Activated naive CD4-positive, alpha-beta T cell treated with anti-CD3 and anti-CD28 coated beads, Interleukin-2, amount 10 ng/mL, durations not matched to agents 7 days and 5 days (primary cell): ENCODE data around the gene HEPHL1.
"Not testable (repeated sequence)": the region's sequence is repeated elsewhere in the genome, so short reads cannot be mapped to it uniquely, and the experiment has no call there.

Experiments
- CTCF ChIA-PET: fragments of 350-600 bp; sonication (Branson Sonifier 250); formaldehyde crosslinking; loops from one replicate; lab custom pipeline; 2021; ENCODE audit warnings: antibody characterized with exemption; lab: Charles Lee
- DNase-seq: peaks from one replicate; pipeline ENCODE4 v3.0.0-alpha.2; 2020
- H3K27ac Mint-ChIP-seq: one replicate; pipeline ENCODE4 v1.8.0; 2021; ENCODE audit warnings: mild to moderate bottlenecking, moderate library complexity, mixed read lengths
- H3K27me3 Mint-ChIP-seq: one replicate; pipeline ENCODE4 v1.8.0; 2021; ENCODE audit warnings: mild to moderate bottlenecking, mixed read lengths
- H3K36me3 Mint-ChIP-seq: one replicate; pipeline ENCODE4 v1.8.0; 2021; ENCODE audit warnings: mixed read lengths
- H3K4me1 Mint-ChIP-seq: one replicate; pipeline ENCODE4 v1.8.0; 2021; ENCODE audit warnings: mixed read lengths
- H3K4me3 Mint-ChIP-seq: one replicate; pipeline ENCODE4 v1.8.0; 2021; ENCODE audit warnings: mild to moderate bottlenecking, moderate library complexity, mixed read lengths
- H3K9me3 Mint-ChIP-seq: one replicate; pipeline ENCODE4 v1.8.0; 2021; ENCODE audit warnings: mixed read lengths

Gene HEPHL1

DNA sequence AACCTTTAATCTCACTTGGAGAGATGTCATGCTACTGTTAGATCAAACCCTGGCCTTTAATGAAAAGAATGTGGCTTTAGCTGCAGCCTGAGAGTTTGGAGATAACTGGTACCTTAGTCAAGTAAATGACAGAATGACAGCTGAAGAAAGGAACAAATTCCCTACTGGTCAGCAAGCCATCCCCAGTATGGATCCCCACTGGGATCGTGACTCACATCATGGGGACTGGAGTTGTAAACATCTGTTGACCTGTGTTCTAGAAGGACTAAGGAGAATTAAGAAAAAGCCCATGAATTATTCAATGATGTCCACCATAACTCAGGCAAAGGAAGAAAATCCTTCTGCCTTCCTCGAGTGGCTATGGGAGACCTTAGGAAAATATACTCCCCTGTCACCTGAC lies 99.4 kb downstream of the HEPHL1 start:
- CTCF ChIA-PET, H3K27ac Mint-ChIP-seq, H3K36me3 Mint-ChIP-seq, H3K4me1 Mint-ChIP-seq, H3K4me3 Mint-ChIP-seq, DNase-seq, H3K27me3 Mint-ChIP-seq, H3K9me3 Mint-ChIP-seq: not testable (repeated sequence)

DNA sequence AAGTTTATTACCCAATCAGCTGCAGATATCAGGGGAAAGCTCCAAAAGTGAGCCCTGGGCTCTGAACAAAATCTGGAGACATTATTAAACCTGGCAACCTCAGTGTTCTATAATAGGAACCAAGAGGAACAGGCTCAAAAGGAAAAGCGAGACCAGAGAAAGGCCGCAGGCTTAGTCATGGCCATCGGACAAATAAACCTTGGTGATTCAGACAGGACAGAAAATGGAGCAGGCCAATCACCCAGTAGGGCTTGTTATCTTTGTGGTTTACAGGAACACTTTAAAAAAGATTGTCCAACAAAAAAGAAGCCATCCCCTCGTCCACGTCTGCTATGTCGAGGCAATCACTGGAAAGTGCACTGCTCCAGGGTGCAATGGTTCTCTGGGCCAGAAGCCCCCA lies 99.8 kb downstream of the HEPHL1 start:
- CTCF ChIA-PET: no interaction called here
- Mint-ChIP-seq H3K9me3 (peaks cover 6% of the 10 kb centered on the region), H3K27me3 (no peaks in the 10 kb centered on the region), H3K4me1 (no peaks in the 10 kb centered on the region), H3K36me3 (no peaks in the 10 kb centered on the region), H3K4me3 (no peak overlapping the region), H3K27ac (no peak overlapping the region)
- DNase-seq: no peak

DNA sequence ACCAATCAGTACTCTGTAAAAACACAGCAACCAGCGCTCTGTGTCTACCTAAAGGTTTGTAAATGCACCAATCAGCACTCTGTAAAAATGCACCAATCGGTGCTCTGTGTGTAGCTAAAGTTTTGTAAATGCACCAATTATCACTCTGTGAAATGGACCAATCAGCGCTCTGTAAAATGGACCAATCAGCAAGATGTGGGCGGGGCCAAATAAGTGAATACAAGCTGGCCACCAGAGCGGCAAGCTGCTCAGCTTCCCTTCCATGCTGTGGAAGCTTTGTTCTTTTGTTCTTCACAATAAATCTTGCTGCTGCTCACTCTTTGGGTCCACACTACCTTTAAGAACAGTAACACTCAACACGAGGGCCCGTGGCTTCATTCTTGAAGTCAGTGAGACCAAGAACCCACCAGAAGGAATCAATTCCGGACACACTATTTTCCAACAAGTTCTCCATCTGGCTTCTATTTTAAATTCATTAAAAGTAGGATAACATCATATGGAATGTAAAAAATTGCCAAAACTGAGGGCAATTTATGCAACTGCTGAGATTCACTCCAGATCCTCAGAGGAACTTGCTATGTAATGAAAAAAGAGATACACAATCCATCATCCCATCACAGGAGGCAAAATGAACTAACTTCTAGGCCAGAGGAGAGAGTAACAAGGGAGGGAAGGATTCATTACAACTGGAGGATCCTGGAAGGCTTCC lies 104.4 kb downstream of the HEPHL1 start:
- Mint-ChIP-seq H3K27me3 (peaks cover 4% of the 10 kb centered on the region), H3K9me3 (peaks cover 6% of the 10 kb centered on the region), H3K36me3 (no peaks in the 10 kb centered on the region), H3K4me1 (peaks cover 17% of the 10 kb centered on the region), H3K4me3 (no peak overlapping the region), H3K27ac (no peak overlapping the region)
- no peak for DNase-seq
- CTCF ChIA-PET: no interaction called here

- Mint-ChIP-seq H3K4me1 (peaks cover 17% of the 10 kb centered on the region), H3K4me3 (no peak overlapping the region), H3K9me3 (peaks cover 6% of the 10 kb centered on the region), H3K36me3 (no peaks in the 10 kb centered on the region), H3K27me3 (peaks cover 4% of the 10 kb centered on the region), H3K27ac (peak overlapping the region; percentile 91)
- DNase-seq: no peak
- CTCF ChIA-PET: no interaction called here
Observed at GRCh38 chr11:94127638-94128037, 106.5 kb downstream of the HEPHL1 start.

DNA sequence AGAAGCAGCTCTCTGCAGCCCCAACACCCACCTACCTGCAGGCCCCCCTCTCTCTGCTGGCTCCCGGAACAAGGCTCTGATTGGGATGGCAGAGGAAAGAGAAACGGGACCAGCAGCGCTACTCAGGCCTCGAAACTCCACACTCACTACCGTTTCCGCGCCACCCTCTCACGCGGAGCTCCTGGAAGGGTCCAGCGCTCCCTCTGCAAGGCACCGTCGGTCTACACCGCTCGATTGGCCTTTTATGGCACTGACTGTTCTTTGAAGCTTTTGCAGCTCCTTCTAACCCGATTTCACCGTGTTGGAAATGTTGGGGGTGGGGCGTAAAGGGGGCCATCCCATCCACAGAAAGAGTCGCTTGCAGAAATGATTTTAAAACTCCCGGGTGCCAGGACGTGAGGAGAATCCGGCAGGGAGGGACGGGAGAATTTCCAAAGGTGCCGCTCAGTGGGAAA lies 107.2 kb downstream of the HEPHL1 start:
- H3K4me1 Mint-ChIP-seq: peaks cover 17% of the 10 kb centered on the region
- no peak for DNase-seq
- H3K36me3 Mint-ChIP-seq: no peaks in the 10 kb centered on the region
- peaks cover 4% of the 10 kb centered on the region for H3K27me3 Mint-ChIP-seq
- CTCF ChIA-PET: interaction anchor here (0.8 to 1.3 kb wide), 2 partner anchors 10 to 55 kb away, joined by 3 read pairs; no protein-coding TSS in a partner anchor
- no peak overlapping the region for H3K4me3 Mint-ChIP-seq
- H3K27ac Mint-ChIP-seq: peak overlapping the region; percentile 91
- peaks cover 6% of the 10 kb centered on the region for H3K9me3 Mint-ChIP-seq

DNA sequence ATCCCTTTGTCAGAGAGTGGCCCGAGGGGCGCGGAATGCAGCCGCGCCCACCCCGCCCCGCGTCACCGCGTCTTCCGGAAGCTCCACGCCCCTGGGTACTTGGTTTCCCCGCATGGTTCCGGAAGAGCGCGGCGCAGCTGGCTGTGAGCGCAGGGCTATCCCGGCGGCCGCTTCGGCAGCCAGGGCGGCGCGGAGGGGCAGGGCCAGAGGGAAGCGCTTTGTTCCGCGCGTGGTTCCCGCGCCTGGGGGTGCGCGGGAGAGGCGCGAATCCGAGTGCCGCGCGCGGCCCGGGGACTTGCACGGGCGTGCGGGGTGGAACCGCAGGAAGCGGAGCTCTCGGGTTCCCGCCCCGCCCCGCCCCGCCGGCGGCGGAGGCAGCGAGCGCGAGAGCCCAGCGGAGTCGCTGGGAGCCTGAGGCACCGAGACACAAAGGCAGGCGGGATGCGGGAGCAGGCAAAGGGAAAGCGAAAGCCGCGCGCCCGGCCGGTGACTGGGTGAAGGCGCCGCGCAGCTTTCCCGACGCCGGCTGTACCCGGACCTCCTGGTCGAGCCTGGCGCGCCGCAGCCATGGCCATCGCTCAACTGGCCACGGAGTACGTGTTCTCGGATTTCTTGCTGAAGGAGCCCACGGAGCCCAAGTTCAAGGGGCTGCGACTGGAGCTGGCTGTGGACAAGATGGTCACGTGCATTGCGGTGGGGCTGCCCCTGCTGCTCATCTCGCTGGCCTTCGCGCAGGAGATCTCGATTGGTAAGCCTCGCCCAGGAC lies 107.8 kb downstream of the HEPHL1 start, which contains the start of gene PANX1:
Gene PANX1, plus strand, starts transcription at position 96 of the 766 bp plus-strand sequence. Its CDS starts 472 bp downstream, at position 568.
- peaks cover 6% of the 10 kb centered on the region for H3K9me3 Mint-ChIP-seq
- CTCF ChIA-PET: interaction anchor here (0.8 to 1.3 kb wide), 2 partner anchors 9 to 55 kb away, joined by 3 read pairs; no protein-coding TSS in a partner anchor
- H3K27me3 Mint-ChIP-seq: peaks cover 4% of the 10 kb centered on the region
- peak; percentile 85 for DNase-seq
- H3K4me1 Mint-ChIP-seq: peaks cover 21% of the 10 kb centered on the region
- no peaks in the 10 kb centered on the region for H3K36me3 Mint-ChIP-seq
- no peak within 1 kb of the TSS for H3K4me3 Mint-ChIP-seq
- H3K27ac Mint-ChIP-seq: peak within 1 kb of the TSS; percentile 91

DNA sequence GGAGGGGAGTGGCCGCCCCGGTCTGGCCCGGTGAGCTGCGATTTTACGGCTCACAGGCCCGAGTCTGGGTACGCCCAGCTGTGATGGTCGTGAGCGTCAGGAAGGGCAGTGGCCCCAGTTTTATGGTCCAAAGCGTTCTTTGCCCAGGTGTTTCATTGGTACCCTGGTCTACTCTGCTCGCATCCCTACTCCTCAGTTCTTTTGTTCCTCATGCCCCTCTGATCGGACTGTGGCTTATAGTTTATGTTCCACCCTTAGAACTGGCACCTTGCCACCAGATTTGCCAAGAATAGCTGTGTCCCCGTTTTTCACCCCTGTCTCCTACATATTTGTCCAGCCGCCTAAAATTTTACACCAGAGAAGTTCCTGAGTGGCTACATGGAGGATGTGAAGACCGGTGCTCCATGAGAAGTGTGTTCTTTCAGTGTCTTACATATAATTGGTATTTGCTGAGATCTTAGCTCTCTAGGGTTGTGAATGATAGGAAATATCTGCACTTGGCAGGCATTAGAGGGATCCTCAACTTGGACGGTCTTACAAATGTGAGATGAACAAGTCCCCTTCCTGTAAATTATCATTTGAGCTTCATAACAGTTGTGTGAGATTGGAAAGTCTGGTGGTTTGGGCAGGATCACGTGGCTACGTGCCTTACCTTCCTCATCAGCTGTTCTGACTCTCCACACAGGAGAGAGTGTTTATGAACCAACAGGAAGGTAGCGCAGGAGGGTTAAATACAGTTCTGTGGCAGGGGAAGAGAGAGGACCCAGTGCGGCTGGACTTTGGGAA lies 108.6 kb downstream of the HEPHL1 start:
- Mint-ChIP-seq H3K36me3 (no peaks in the 10 kb centered on the region), H3K27me3 (peaks cover 4% of the 10 kb centered on the region), H3K27ac (no peak overlapping the region), H3K4me1 (peaks cover 27% of the 10 kb centered on the region), H3K9me3 (peaks cover 4% of the 10 kb centered on the region), H3K4me3 (no peak overlapping the region)
- CTCF ChIA-PET: interaction anchor here (1.3 kb wide), 1 partner anchor 8 kb away, joined by 3 read pairs; no protein-coding TSS in a partner anchor
- peak; percentile 44 for DNase-seq

- peaks cover 33% of the 10 kb centered on the region for H3K4me1 Mint-ChIP-seq
- no peak for DNase-seq
Observed at GRCh38 chr11:94130298-94131046, 109.3 kb downstream of the HEPHL1 start.

DNA sequence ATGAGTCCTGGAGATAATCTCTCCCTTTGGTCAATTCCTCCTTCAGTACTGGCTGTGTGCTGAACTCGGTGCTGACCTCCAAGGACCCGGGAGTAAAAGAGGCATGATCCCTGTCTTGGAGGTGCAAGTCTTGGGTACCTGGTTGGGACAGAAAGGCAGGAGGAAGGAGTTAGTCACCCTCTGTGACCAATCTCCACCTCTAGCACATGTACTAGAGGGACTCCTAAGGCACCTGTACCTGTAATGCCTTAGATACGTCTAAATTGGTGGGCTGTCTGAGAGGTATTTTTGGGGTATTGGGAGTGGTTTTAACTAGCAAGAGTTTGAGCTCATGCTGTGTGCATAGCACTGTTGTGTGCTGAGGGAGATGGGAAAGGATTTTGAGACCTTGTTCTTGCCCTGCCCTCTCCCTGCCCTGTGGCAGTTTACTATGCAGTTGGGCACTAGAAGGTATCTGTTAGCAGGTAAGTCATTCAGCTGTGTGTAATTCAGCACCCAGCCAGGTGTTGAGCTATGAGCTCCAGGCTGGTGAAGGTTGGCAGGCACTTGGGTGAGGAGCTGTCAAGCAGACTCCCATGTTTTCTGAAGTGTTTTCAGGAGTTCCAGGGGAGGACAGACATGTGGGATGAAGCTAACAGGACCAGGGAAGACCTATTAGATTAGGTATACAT lies 110.0 kb downstream of the HEPHL1 start:
- CTCF ChIA-PET: no interaction called here
- Mint-ChIP-seq H3K4me3 (no peak overlapping the region), H3K27me3 (peaks cover 4% of the 10 kb centered on the region), H3K9me3 (no peaks in the 10 kb centered on the region), H3K36me3 (peaks cover 6% of the 10 kb centered on the region), H3K4me1 (peaks cover 40% of the 10 kb centered on the region), H3K27ac (no peak overlapping the region)
- no peak for DNase-seq

More at GRCh38 chr11:94130298-94131046, 109.3 kb downstream of the HEPHL1 start:
- Mint-ChIP-seq H3K9me3 (no peaks in the 10 kb centered on the region), H3K4me3 (no peak overlapping the region), H3K27me3 (peaks cover 4% of the 10 kb centered on the region), H3K36me3 (no peaks in the 10 kb centered on the region), H3K27ac (no peak overlapping the region)
- CTCF ChIA-PET: no interaction called here

GRCh38 chr11:94131718-94132115 lies 110.6 kb downstream of the HEPHL1 start:
- CTCF ChIA-PET: no interaction called here
- Mint-ChIP-seq H3K9me3 (peaks cover under 1% of the 10 kb centered on the region), H3K27ac (no peak overlapping the region), H3K36me3 (peaks cover 9% of the 10 kb centered on the region), H3K27me3 (peaks cover 3% of the 10 kb centered on the region), H3K4me1 (peaks cover 45% of the 10 kb centered on the region), H3K4me3 (no peak overlapping the region)
- DNase-seq: no peak

DNA sequence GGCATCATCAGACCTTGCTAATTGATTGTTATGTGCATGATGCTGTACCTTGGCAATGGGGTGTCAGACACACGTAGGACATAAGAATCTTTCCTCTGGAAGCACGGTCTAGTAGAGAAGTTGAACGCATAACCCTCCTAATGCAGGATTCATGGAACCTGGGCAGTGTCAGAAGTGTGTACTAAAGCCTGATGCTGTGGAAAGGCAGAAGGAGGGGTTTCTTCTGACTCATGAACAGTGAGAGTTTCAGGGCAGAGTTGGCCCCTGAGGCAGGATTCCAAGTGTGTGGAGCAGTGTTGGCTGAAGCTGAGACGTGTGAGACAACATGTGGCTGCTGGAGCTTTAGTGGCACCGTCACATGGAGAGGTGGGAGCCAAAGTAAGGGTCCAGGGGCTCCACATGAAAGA lies 111.0 kb downstream of the HEPHL1 start:
- Mint-ChIP-seq H3K9me3 (peaks cover 2% of the 10 kb centered on the region), H3K4me3 (no peak overlapping the region), H3K4me1 (peaks cover 47% of the 10 kb centered on the region), H3K27ac (no peak overlapping the region), H3K27me3 (no peaks in the 10 kb centered on the region), H3K36me3 (peaks cover 10% of the 10 kb centered on the region)
- DNase-seq: no peak
- CTCF ChIA-PET: interaction anchor here (0.5 kb wide), 1 partner anchor 352 kb away, joined by 3 read pairs; no protein-coding TSS in a partner anchor

DNA sequence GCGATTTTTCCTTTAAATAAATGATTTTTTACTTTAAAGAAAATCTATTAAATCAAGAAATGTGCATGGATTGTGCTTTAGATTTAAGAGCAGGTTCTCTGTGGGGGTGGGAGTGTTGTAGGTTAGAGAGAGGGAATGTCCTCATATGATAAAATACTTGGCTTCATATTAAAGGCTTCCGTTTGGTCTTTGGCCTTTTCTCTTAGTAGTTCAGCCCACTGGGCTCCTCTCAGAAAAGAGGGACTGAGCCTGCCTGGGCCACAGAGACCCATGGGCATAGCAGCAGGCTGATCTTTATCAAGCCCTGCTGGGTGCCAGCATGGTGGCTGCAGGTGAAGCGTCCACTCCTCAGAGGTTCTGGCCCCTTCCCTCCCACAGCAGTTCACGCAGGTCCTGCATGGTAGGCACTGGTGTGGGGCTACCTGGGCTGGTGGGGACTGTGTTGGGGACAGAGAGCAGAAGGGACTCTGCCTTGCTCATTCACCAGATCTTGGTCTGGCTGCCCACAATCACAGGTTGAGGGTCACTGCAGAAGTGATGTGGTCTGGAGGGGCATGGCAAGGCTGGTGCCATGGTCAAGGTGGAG lies 111.8 kb downstream of the HEPHL1 start:
- DNase-seq: no peak
- peaks cover 10% of the 10 kb centered on the region for H3K36me3 Mint-ChIP-seq
- CTCF ChIA-PET: interaction anchor here (0.5 kb wide), 1 partner anchor 351 kb away, joined by 3 read pairs; no protein-coding TSS in a partner anchor
- no peaks in the 10 kb centered on the region for H3K27me3 Mint-ChIP-seq
- no peak overlapping the region for H3K4me3 Mint-ChIP-seq
- no peak overlapping the region for H3K27ac Mint-ChIP-seq
- H3K9me3 Mint-ChIP-seq: peaks cover 2% of the 10 kb centered on the region
- peaks cover 40% of the 10 kb centered on the region for H3K4me1 Mint-ChIP-seq

DNA sequence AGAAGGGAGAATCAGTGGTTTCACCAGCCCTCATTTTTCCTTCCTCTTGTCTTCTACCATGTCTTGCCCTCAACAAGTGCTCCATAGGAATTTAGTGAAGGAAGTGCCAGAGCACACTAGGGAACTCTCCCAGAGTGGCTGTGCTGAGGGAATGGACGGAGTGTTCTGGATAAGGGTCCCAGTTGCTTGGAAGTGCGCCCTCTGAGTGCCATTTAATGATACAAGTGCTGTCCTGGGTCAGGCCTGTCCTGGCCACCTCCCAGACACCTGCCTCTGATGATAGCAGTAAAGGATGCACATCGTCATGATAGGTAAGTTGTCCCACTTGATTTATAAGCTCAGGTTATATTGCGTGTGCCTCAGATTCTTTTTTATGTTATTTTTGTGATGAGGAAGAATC lies 112.6 kb downstream of the HEPHL1 start:
- H3K4me1 Mint-ChIP-seq: peaks cover 33% of the 10 kb centered on the region
- H3K36me3 Mint-ChIP-seq: peaks cover 10% of the 10 kb centered on the region
- CTCF ChIA-PET: no interaction called here
- no peaks in the 10 kb centered on the region for H3K27me3 Mint-ChIP-seq
- no peak overlapping the region for H3K27ac Mint-ChIP-seq
- no peak overlapping the region for H3K4me3 Mint-ChIP-seq
- peaks cover 2% of the 10 kb centered on the region for H3K9me3 Mint-ChIP-seq
- no peak for DNase-seq
